Spinal cord (tissue), 10 donors: ENCODE measurements around the gene SLC6A19. TPM values are rescaled to one million over a fixed set of nuclear protein-coding genes. Genes with fewer than 3 reads are reported as not detected.

Source experiments
- DNase-seq, 6 donors: peaks; one replicate each; pipeline versions ENCODE4 v3.0.0 to v3.0.0-alpha.2; 2013 to 2015; ENCODE audit warnings: low spot score in 6 of 6, low read depth in 4 of 6
- H3K27ac ChIP-seq: one replicate; pipeline ENCODE4 v1.5.1; 2013; ENCODE audit warnings: low read depth, low read length, control low read depth
- H3K27me3 ChIP-seq: one replicate; pipeline ENCODE4 v1.6.1; 2013; ENCODE audit warnings: low read length; ENCODE audit not compliant: control insufficient read depth, insufficient read depth
- H3K36me3 ChIP-seq: one replicate; pipeline ENCODE4 v1.6.1; 2013; ENCODE audit warnings: low read length; ENCODE audit not compliant: control insufficient read depth, insufficient read depth
- H3K4me1 ChIP-seq: one replicate; pipeline ENCODE4 v1.6.1; 2013; ENCODE audit warnings: low read length; ENCODE audit not compliant: control insufficient read depth, insufficient read depth
- H3K4me3 ChIP-seq: one replicate; pipeline ENCODE4 v1.5.1; 2013; ENCODE audit warnings: low read depth, low read length, control low read depth
- H3K9me3 ChIP-seq: one replicate; pipeline ENCODE4 v1.6.1; 2013; ENCODE audit warnings: low read length; ENCODE audit not compliant: control insufficient read depth, insufficient read depth
- WGBS: methylation state at CpG from one replicate; pipeline ENCODE4 v1.1.5; 2013; ENCODE audit warnings: missing lambda C conversion rate; ENCODE audit not compliant: insufficient coverage; 5-methylcytosine and 5-hydroxymethylcytosine counted together
- polyA plus RNA-seq, 2 donors: library from polyadenylated mRNA; unstranded; fragments of 120-200 nt; gene quantifications; one replicate each; pipeline ENCODE4 v1.2.1, GENCODE V29; 2013; ENCODE audit not compliant: insufficient read length in 2 of 2
- total RNA-seq, 2 donors: library from RNA; depleted of rRNA in 1 of 2; stranded (reverse); fragments of 120-200 nt in 1 of 2; fragments of >200 nt in 1 of 2; gene quantifications; one replicate each; pipeline versions ENCODE4 v1.2.3 to v1.2.4, GENCODE V29; 2013 to 2014
- donor health status: healthy.

The SLC6A19 gene
- total and polyA plus RNA-seq, 4 donors: 0.06 to 0.39 (median 0.16) TPM

DNA sequence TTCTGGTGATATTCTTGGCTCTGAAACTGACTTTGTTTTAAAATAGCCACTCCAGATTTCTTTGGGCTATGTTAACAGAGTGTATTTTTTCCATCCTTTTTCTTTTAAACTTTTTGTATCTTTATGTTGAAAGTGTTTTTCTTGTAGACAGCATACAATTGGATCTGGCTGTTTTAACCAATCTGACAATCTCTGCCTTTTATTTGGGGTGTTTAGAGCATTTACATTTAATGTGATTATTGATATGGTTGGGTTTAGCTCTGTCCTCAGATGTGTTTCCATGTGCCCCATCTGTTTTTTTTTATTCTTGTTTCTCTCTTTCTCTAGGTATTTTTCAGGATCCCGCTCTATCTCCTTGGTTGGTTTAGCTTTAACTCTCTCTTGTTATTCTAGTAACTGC lies 34.4 kb downstream of the SLC6A19 start:
- no peak overlapping the region for H3K27ac ChIP-seq
- WGBS: no CpG with 5 or more reads among the region's 1 CpG
- no peak for DNase-seq
- H3K27me3 ChIP-seq: no peaks in the 10 kb centered on the region
- H3K9me3 ChIP-seq: no peaks in the 10 kb centered on the region
- no peaks in the 10 kb centered on the region for H3K36me3 ChIP-seq
- H3K4me3 ChIP-seq: no peak overlapping the region
- H3K4me1 ChIP-seq: no peaks in the 10 kb centered on the region

DNA sequence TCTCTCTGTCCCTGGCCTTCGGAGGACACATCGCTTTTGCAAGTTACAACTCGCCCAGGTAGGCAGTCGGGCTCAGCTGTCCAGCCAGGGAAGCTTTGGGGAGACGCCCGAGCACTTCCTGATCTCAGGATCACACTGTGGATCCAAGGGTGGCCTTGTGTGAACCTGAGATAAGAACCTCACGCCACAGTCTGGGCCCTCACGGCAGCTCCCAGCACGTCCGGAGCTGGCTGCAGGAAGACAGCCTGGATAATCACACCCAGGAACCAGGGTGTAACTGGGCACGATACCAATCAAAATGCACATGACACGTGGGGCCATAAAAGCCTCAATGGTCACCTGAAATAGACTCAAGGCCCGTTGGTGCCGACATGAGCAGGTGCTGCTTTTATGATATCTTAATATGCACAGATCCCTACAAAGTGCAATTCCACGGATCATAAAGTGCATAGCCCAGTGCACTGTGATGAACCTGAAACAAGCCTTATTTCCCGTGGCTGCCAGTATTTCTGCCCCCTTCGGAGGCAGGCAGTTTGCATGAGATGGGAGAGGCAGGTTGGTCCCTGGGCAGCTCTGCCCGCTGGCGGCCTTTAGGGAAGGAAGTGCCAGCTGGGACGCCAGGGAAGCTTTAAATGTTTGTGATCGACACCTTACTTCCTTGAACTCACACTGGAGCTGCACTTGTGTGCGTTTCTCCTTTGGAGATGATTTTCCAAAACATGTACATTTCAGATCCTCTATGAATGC lies 38.3 kb downstream of the SLC6A19 start:
- Histone ChIP-seq H3K36me3 (no peaks in the 10 kb centered on the region), H3K27ac (no peak overlapping the region), H3K27me3 (peaks cover 5% of the 10 kb centered on the region), H3K4me3 (no peak overlapping the region), H3K4me1 (no peaks in the 10 kb centered on the region), H3K9me3 (no peaks in the 10 kb centered on the region)
- DNase-seq: peak in 1 of 6 donors; percentile 23
- 81% methylated on average over 19 of the region's 22 CpGs for WGBS

DNA sequence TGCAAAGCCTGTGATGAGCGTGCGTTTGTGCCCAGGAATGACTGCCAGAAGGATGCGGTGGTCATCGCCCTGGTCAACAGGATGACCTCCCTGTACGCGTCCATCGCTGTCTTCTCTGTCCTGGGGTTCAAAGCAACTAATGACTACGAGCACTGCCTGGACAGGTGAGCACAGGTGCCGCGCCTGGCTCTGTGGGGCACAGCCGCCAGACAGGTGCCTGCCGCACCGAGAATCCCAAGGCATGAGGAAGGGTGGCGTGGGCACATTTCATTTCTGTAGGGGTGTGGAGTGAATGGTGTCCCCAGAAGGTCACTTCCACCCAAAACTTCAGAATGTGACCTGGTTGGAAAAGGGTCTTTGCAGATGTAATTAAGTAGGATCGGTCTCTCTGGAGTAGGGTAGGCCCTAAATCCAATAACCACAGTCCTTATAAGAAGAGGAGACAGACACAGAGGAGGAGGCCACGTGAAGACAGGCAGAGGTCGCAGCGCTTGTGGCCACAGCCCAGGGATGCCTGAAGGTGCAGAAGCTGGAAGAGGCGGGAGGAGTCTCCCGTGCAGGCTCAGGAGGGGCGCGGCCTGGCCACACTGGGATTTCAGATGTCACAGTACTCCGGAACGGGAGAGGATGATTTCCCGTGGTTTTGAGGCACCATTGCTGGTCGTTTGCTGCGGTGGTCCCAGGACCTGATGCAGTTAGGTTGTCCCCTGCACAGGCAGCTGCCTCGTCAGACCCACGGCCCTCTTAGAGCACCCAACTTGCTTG lies 39.3 kb downstream of the SLC6A19 start:
- Histone ChIP-seq H3K36me3 (no peaks in the 10 kb centered on the region), H3K4me1 (peaks cover 4% of the 10 kb centered on the region), H3K4me3 (no peak overlapping the region), H3K9me3 (no peaks in the 10 kb centered on the region), H3K27ac (no peak overlapping the region), H3K27me3 (peaks cover 13% of the 10 kb centered on the region)
- WGBS: 87% methylated on average over 25 of the region's 29 CpGs
- DNase-seq: no peak

DNA sequence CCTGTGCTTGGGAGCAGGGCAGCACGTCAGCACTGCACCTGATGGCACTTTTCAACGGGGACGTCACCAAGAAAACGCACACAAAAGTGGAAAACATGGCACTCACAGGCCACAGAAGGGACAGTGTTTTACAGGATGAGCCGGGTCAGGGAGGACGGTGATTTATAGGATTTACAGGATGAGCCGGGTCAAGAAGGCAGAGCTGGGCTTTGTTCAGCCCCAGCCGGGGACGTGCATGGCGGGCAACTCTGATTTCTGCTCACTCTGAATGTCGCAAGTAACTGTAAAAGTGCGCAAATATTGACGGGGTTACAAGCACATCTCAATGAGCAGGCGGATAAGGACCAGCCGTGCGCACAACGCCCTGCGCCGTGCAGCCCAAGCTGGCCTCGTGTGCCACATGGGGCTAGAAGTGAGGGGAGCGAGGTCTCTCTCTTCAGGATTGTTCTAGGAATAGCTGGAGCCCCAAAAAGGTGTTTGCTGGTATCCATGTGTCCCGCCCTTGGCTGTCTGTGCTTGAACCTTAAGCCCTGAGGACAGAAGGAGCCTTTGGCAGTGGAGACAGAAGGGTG lies 40.2 kb downstream of the SLC6A19 start:
- DNase-seq: no peak
- peaks cover 19% of the 10 kb centered on the region for H3K27me3 ChIP-seq
- H3K4me1 ChIP-seq: peaks cover 13% of the 10 kb centered on the region
- H3K27ac ChIP-seq: no peak overlapping the region
- no peaks in the 10 kb centered on the region for H3K9me3 ChIP-seq
- H3K36me3 ChIP-seq: no peaks in the 10 kb centered on the region
- 84% methylated on average over 21 of the region's 22 CpGs for WGBS
- no peak overlapping the region for H3K4me3 ChIP-seq

DNA sequence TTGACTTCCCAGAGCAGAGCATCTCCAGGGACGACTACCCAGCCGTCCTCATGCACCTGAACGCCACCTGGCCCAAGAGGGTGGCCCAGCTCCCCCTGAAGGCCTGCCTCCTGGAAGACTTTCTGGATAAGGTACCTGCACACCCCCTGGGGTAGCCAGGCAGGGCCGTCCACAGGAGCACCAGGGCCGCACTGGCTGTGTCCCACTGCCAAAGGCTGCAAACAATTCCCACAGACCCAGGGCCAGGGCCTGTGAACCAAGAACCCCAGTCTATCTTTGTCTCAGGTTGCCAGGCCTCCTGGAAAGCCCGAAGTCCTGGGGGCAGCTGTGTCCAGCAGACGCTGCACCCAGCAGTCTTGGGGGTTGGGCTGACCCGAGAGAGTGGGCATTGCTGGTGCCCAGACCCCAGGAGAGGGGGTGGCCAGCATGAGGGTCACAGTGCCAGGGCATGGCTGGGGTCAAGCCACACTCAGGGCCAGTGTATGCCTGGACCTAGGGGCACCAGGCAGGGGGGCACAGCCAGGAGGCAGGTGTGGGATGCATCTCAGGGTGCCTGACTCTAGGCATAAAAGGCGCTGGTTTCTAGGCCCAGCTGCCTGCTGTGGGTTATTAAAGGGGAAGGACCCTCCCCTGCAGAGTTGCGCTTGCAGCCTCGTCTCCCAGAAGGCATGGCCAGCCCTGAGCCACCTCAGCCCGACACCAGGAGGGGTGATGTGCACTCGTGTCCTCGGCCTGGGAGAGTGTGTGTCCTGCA lies 41.5 kb downstream of the SLC6A19 start:
- peaks cover 24% of the 10 kb centered on the region for H3K27me3 ChIP-seq
- H3K4me1 ChIP-seq: peaks cover 17% of the 10 kb centered on the region
- H3K36me3 ChIP-seq: no peaks in the 10 kb centered on the region
- DNase-seq: no peak
- WGBS: 81% methylated on average over 14 of the region's 14 CpGs
- no peaks in the 10 kb centered on the region for H3K9me3 ChIP-seq
- H3K4me3 ChIP-seq: no peak overlapping the region
- H3K27ac ChIP-seq: no peak overlapping the region

DNA sequence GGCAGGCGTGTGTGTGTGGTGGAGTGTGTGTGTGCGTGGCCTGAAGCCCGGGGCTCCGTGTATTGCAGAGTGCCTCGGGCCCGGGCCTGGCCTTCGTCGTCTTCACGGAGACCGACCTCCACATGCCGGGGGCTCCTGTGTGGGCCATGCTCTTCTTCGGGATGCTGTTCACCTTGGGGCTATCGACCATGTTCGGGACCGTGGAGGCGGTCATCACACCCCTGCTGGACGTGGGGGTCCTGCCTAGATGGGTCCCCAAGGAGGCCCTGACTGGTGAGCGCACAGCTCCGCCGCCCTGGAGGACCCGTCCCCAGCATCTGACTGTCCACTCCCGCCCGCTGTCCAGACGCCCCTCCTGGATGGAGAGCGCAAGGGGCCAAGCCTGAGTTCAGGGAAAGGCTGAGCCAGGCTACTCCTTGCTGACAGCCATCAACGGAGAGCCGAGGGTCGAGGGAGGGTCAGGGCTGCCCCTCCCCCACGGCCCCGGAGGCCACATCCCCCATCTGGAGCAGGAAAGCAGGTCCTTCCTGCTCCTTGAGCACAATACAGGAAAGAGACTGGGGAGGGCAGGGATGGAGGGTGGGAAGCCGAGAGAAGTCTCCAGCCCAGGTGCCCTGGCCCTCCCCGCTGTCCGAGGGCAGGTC lies 42.2 kb downstream of the SLC6A19 start:
- Histone ChIP-seq H3K4me1 (peaks cover 17% of the 10 kb centered on the region), H3K4me3 (no peak overlapping the region), H3K27ac (no peak overlapping the region), H3K9me3 (no peaks in the 10 kb centered on the region), H3K27me3 (peaks cover 25% of the 10 kb centered on the region), H3K36me3 (no peaks in the 10 kb centered on the region)
- DNase-seq: no peak
- WGBS: 58% methylated on average over 33 of the region's 33 CpGs

DNA sequence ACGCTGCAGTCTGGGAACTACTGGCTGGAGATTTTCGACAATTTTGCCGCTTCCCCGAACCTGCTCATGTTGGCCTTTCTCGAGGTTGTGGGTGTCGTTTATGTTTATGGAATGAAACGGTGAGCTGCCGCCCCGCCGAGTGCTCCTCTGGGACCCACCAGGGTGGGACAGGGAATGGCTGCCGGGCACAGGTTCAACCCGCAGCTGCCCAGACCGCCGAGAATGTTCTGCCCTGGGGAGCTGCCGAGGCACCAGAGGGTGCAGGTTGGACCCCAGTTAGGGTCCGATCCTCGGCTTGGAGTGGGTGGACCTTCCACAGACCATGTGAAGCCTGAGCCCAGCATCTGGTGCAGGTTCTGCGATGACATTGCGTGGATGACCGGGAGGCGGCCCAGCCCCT lies 42.9 kb downstream of the SLC6A19 start:
- Histone ChIP-seq H3K27me3 (peaks cover 27% of the 10 kb centered on the region), H3K4me3 (no peak overlapping the region), H3K9me3 (no peaks in the 10 kb centered on the region), H3K4me1 (peaks cover 17% of the 10 kb centered on the region), H3K27ac (no peak overlapping the region), H3K36me3 (no peaks in the 10 kb centered on the region)
- DNase-seq: no peak
- WGBS: 85% methylated on average over 20 of the region's 21 CpGs

DNA sequence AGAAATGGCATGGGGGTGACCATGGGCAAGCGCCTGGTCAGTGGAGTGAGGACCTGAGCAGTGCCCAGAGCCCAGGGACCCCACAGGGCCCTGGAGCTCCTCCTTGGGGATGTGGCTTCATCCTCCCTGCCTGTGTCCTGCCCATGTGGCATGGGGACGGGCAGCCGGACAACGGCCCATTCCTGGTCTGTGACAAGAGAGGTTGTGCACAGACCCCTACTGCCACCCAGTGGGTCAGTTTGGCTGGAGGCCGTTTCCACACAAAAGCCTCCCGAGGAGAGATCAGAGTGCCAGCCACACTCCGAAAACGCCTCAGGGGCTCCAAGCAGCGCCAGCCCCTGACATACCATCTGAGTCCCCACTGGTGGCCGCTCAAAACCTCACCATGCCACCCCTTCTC lies 43.6 kb downstream of the SLC6A19 start:
- Histone ChIP-seq H3K27ac (no peak overlapping the region), H3K4me1 (peaks cover 17% of the 10 kb centered on the region), H3K27me3 (peaks cover 27% of the 10 kb centered on the region), H3K4me3 (no peak overlapping the region), H3K9me3 (no peaks in the 10 kb centered on the region), H3K36me3 (no peaks in the 10 kb centered on the region)
- peak in 1 of 6 donors; percentile 31 for DNase-seq
- 47% methylated on average over 9 of the region's 10 CpGs for WGBS
